Activated CD4-positive, alpha-beta T cell treated with anti-CD3 and anti-CD28 coated beads, Interleukin-2, amount 50 U/mL, for 16 hours (primary cell): ENCODE data around the gene TBC1D17.

Experiments used
- DNase-seq: peaks from one replicate; pipeline ENCODE4 v3.0.0-alpha.2; 2020

The TBC1D17 gene

DNA sequence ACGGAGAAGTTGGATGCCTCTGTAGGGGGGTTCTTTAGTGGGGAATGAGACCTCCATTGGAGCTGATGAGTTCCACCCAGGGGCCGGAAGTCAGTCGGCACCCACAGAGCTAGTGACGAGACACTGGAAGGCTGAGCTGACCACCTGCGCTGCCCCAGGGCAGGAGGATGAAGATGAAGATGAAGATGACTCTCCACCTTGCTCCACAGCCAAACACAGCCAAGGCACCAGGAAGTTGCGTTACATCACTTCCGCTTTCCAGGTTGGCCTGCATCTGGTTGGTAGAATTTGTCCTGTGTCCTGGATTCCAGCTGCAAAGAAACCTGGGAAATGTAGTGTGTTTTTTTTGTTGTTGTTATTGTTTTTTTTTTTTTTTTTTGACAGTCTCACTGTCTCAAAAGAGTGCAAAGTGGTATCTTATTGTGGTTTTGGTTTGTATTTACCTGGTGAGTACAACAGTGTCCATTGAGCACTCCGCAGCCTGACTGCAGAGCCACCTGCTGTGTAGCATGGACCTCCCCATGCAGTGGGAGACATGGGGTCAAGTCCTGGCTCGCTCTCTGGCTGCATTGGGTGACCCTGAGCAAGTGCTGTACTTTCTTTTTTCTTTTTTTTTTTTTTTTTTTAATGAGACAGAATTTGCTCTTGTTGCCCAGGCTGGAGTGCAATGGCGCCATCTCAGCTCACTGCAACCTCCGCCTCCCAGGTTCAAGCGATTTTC, 1.9 kb downstream of the TBC1D17 start:
- DNase-seq = peak; percentile 42

GRCh38 chr19:49880162-49880869, 2.8 kb downstream of the TBC1D17 start:
- no peak for DNase-seq

GRCh38 chr19:49881186-49881585, 3.7 kb downstream of the TBC1D17 start:
- DNase-seq = no peak

- DNase-seq = no peak
Measured at GRCh38 chr19:49881672-49882394, 4.3 kb downstream of the TBC1D17 start.

- DNase-seq = no peak
Measured at GRCh38 chr19:49882643-49883042, 5.1 kb downstream of the TBC1D17 start.

- no peak for DNase-seq
Measured at GRCh38 chr19:49883094-49883493, 5.6 kb downstream of the TBC1D17 start.

DNA sequence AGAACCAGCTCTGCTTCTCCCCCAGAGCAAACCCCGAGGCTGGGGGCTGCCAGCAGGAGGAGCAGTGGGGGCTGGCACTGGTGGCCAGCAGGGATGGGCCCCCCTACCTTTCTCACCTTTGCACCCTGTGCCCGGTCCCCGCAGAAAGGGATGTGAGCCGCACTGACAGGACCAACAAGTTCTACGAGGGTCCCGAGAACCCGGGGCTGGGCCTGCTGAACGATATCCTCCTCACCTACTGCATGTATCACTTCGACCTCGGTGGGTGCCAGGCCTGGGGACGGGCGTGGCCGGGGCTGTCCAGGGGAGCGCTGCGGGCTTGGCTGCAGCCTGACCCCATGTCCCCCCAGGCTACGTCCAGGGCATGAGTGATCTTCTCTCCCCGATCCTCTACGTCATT, 6.6 kb downstream of the TBC1D17 start:
- DNase-seq = no peak

DNA sequence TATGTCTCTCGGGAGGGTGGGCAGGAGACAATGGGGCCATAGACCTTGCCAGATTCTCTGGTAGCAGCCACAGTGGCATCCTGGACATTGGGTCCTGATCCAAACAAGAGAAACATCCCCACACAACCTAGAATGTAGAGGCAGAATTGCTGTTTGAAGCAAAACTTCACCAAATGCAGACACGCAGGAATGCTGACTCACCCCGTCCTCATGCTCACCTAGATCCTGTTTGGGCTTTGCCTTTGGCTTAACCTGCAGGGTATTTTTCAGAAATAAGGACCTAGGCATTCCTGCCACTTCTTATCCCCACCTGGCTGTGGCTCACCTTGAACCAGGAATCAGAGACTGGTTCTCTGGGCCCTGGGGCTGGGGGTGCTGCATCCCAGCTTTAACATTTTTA, 7.3 kb downstream of the TBC1D17 start:
- no peak for DNase-seq

GRCh38 chr19:49887037-49887664, 9.6 kb downstream of the TBC1D17 start:
- no peak for DNase-seq

- no peak for DNase-seq
Measured at GRCh38 chr19:49887665-49888509, 10.4 kb downstream of the TBC1D17 start.

- DNase-seq = no peak
Measured at GRCh38 chr19:49888510-49888824, 11.0 kb downstream of the TBC1D17 start.

GRCh38 chr19:49889038-49889686, 11.7 kb downstream of the TBC1D17 start:
- no peak for DNase-seq

GRCh38 chr19:49889687-49890348, 12.3 kb downstream of the TBC1D17 start:
- DNase-seq = peak; percentile 84

DNA sequence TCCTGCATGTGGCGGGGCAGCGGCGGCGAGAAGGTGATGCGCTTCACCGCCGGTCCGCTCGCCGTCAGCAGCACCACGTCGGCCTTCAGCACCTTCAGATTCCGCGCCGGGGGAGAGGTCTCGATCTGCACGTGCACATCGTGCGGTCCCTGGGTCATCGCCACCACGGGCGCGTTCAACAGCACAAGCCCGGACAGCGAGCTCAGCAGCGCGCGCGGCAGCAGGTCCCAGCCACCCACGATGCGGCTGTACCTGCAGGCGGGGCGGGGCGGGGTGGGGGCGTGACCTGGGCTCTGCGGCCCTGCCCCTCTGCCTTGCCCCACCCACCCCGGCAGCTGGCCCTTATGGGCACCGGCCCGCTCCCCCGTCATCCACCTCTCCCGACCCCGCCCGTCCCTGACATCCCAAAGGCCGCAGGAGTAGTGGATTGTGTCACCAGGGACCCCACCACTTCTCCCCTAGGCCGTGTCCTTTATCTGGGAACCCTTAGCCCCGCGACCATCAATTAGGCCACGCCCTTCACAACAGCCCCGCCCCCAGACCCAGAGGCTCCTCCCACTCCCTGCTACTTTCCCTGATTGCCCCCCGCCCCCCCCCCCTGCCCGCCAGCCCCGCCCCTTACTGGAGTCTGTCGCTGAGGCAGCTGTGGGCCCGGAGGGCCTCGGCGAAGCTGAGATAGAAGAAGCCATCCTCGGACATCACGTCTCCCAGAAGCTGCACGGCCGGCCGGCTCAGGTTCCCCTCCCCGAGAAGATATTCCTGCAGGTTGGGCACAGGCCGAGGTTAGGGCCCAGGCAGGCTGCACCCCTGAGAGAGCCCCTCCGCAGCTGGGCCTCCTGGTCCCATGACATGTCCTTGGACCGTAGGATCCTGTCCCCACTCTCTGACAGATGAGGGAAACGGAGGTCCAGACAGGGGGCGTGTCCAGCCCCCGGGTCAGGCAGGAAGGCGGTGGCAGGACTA, 13.1 kb downstream of the TBC1D17 start:
- DNase-seq = peak; percentile 41

DNA sequence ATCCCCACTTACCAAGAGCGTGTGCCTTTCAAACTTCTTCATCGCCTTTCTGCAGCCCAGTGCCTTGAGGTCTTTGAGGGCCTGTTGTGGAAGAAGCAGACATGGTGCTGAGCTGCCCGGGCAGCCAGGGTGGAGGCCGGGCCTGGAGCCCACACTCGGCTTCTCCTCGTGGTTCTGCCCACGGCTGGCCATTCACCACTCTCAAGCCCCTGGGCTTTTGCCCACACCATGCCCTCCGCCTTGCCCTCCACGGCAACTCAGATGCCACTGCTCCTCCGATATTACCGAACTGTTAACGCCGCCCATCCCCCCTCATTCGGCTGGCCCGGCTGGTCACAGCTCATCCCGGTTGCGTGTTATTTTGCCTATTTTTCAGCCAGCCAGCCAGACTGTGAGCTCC, 13.9 kb downstream of the TBC1D17 start:
- DNase-seq = no peak

DNA sequence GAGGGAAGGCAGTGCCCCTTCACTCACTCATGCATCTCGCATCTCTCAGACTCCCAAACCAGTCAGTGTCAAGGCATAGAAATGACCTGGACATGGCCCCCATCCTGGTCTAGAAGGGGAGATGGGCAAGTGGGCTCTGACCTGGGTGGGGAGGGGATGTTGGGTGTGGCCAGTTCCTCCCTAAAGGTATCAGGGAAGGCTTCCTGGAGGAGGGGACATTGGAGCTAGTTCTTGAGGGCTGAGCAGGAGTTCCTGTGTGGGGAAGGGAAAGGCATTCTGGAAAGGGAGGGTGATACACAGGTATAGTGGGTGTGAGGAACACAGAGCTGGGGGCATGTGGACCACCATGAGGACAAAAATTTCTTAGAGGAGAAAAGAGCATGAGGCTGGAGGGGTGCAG, 15.2 kb downstream of the TBC1D17 start:
- no peak for DNase-seq

DNA sequence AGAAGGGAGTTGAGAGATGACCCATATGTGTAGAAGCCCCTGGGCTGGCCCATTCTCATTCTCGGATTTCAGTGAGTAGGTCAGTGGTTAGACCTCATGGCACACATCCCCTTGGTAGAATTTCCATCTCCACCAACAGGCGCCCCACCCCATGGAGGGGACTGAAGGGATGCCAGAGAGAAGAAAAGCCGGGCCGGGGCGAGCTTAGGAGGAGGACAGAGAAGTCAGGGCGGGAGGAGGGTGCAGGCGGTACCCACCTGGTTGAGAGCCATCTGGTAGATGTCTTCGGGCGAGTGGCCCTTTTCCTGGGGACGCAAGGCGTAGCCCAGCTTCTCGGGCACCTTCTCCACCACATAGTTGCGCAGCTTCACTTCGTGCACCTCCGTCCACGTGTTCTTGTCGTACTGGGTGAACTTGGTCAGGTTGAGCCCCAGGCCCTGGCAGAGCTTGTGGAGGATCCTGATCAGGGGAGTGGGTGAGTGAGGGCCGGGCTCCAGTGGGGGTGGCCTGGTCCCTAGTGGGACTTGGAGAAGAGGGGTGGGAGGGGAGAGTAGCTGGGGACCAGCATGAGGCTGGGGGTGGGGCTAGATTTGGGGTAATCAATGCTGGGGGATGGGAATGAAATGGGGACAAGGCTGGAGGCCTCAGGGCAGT, 16.6 kb downstream of the TBC1D17 start:
- DNase-seq = no peak

DNA sequence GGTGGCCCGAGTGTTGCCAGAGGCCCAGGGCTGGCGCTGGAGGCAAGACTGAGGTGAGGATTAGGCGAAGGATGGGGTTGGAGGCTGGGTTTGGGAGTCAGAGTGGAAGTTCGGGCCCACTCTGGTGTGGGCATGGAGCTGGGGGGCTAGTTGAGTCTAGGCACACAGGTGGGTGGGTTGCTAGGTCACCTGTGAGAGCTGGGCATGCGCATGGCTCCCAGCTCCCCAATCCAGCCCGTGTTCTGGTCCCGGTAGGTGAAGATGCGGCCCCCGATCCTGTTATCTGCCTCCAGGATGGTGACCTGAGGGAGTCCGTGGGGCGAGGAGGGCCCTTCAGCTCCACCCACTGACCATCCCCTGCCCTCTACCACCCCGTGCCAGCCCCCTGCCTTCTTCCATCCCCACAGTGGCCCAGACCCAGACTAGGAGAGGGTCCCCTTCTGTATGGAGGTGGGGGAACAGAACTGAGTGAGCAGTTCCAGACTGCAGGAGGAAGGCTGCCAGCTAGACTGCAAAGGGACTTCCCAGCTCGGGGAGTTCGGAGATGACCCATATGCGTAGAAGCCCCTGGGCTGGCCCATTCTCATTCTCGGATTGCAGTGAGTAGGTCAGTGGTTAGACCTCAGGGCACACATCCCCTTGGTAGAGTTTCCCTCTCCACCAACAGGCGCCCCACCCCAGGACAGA, 17.5 kb downstream of the TBC1D17 start:
- DNase-seq = peak; percentile 73
